Keratinocyte (primary cell): ENCODE results near the gene FAM136A. TPM values are rescaled to one million over a fixed set of nuclear protein-coding genes. Genes with fewer than 3 reads are reported as not detected.

Experiments used
- DNase-seq: peaks from one replicate; pipeline ENCODE4 v3.0.0-alpha.2; 2011; ENCODE audit warnings: low read depth, missing footprints, low spot score
- FAIRE-seq: peaks from 2 replicates; lab custom pipeline; 2011; peaks lifted over from hg19 to GRCh38; lab: Jason Lieb, UNC
- H2AFZ ChIP-seq: 2 replicates; pipeline ENCODE4 v1.6.0; 2012; ENCODE audit warnings: low read length, control low read depth, inconsistent platforms; ENCODE audit not compliant: control insufficient read depth
- H3K27ac ChIP-seq: 2 replicates; pipeline ENCODE4 v1.5.1; 2011; ENCODE audit warnings: low read length; ENCODE audit not compliant: control insufficient read depth, insufficient read depth
- H3K27me3 ChIP-seq: 3 replicates; pipeline ENCODE4 v1.6.0; 2011; ENCODE audit warnings: low read length; ENCODE audit not compliant: control insufficient read depth, insufficient read depth; ENCODE audit errors: extremely low read depth
- H3K36me3 ChIP-seq, 2 experiments: 2 replicates in 1 of 2; 3 replicates in 1 of 2; pipeline ENCODE4 v1.5.1; 2011; ENCODE audit warnings: low read length in 2 of 2, mild to moderate bottlenecking in 1 of 2; ENCODE audit not compliant: control insufficient read depth in 2 of 2, insufficient read depth in 2 of 2; ENCODE audit errors: extremely low read depth in 1 of 2
- H3K4me1 ChIP-seq: 3 replicates; pipeline ENCODE4 v1.5.1; 2011; ENCODE audit warnings: low read length; ENCODE audit not compliant: control insufficient read depth, insufficient read depth; ENCODE audit errors: extremely low read depth
- H3K4me2 ChIP-seq: 3 replicates; pipeline ENCODE4 v1.6.0; 2011; ENCODE audit warnings: low read depth, low read length; ENCODE audit not compliant: control insufficient read depth, insufficient read depth; ENCODE audit errors: extremely low read depth
- H3K4me3 ChIP-seq, 3 experiments: fragments of 200-600 bp in 1 of 3; sonication (generic) in 1 of 3; 2 replicates in 2 of 3; 3 replicates in 1 of 3; pipeline ENCODE4 v1.5.1; 2011 to 2016; ENCODE audit warnings: low read length in 3 of 3, mild to moderate bottlenecking in 3 of 3, control low read depth in 2 of 3, inconsistent platforms in 1 of 3, low read depth in 1 of 3, mixed read lengths in 1 of 3, mixed run types in 1 of 3, moderate library complexity in 1 of 3; ENCODE audit not compliant: control insufficient read depth in 2 of 3, insufficient read depth in 2 of 3; ENCODE audit errors: extremely low read depth in 1 of 3
- H3K79me2 ChIP-seq: 2 replicates; pipeline ENCODE4 v1.6.0; 2012; ENCODE audit warnings: low read length; ENCODE audit not compliant: control insufficient read depth, insufficient read depth
- H3K9ac ChIP-seq: 3 replicates; pipeline ENCODE4 v1.6.0; 2011; ENCODE audit warnings: low read length; ENCODE audit not compliant: control insufficient read depth, insufficient read depth; ENCODE audit errors: extremely low read depth
- H3K9me1 ChIP-seq: 3 replicates; pipeline ENCODE4 v1.6.0; 2011; ENCODE audit warnings: low read length; ENCODE audit not compliant: control insufficient read depth, insufficient read depth; ENCODE audit errors: extremely low read depth
- H3K9me3 ChIP-seq: 2 replicates; pipeline ENCODE4 v1.5.1; 2012; ENCODE audit warnings: low read depth, low read length; ENCODE audit not compliant: control insufficient read depth
- H4K20me1 ChIP-seq: 3 replicates; pipeline ENCODE4 v1.6.0; 2011; ENCODE audit warnings: low read length; ENCODE audit not compliant: control insufficient read depth, insufficient read depth; ENCODE audit errors: extremely low read depth
- EZH2 ChIP-seq: IDR thresholded peaks from one replicate; pipeline ENCODE4 v1.6.1; 2012; ENCODE audit warnings: inconsistent platforms, mild to moderate bottlenecking, low read length, moderate library complexity
- dilution Hi-C: fragments of 300-500 bp; cut with MboI; formaldehyde crosslinking; loops from one replicate; pipeline ENCODE4 v1.7.0; 2020; ENCODE audit warnings: low sequenced_read_pairs; ENCODE audit not compliant: extremely low pct_ligation_motif_present
- polyA plus RNA-seq, 5 experiments: library from polyadenylated mRNA; depleted of rRNA in 3 of 5; stranded (reverse) in 3 of 5; stranded (forward) in 1 of 5; unstranded in 1 of 5; fragments of >200 nt; gene quantifications; 1 replicate in 1 of 5; 2 replicates in 3 of 5; 3 replicates in 1 of 5; pipeline versions ENCODE4 v1.2.1 to v1.2.3, GENCODE V29; 2011 to 2012; ENCODE audit warnings: missing spikeins in 2 of 5, low read depth in 1 of 5, low replicate concordance in 1 of 5
- TF ChIP-seq, protein P1 (sequence below), 3 experiments: IDR thresholded peaks in 1 of 3; conservative IDR thresholded peaks in 1 of 3; optimal IDR thresholded peaks in 1 of 3; 2 replicates in 2 of 3; 3 replicates in 1 of 3; pipeline versions ENCODE3 to v1.5.1; 2011; ENCODE audit warnings: low read length in 3 of 3, mild to moderate bottlenecking in 3 of 3, moderate library complexity in 2 of 3, control low read depth in 1 of 3, inconsistent platforms in 1 of 3; ENCODE audit not compliant: insufficient read depth in 2 of 3; ENCODE audit errors: extremely low read depth in 1 of 3

Gene FAM136A
- polyA plus RNA-seq, 1 donor (not counting 4 experiments of a cell fraction or from before 2014, with no cell fraction given) = 35.8 TPM

GRCh38 chr2:70341477-70341765, 39.6 kb upstream of the FAM136A start:
- Histone ChIP-seq H3K4me2 (no peak overlapping the region), H3K4me3 (no peak overlapping the region), H3K9ac (no peak overlapping the region), H2AFZ (no peak overlapping the region), H3K9me3 (no peaks in the 10 kb centered on the region), H3K79me2 (no peaks in the 10 kb centered on the region), H3K36me3 (no peaks in the 10 kb centered on the region), H3K4me1 (peaks cover 40% of the 10 kb centered on the region), H3K27ac (no peak overlapping the region), H3K9me1 (no peaks in the 10 kb centered on the region), H3K27me3 (no peaks in the 10 kb centered on the region), H4K20me1 (no peaks in the 10 kb centered on the region)
- FAIRE-seq = no peak
- DNase-seq = no peak
- TF ChIP-seq EZH2 = no peak
- TF ChIP-seq, protein P1, sequence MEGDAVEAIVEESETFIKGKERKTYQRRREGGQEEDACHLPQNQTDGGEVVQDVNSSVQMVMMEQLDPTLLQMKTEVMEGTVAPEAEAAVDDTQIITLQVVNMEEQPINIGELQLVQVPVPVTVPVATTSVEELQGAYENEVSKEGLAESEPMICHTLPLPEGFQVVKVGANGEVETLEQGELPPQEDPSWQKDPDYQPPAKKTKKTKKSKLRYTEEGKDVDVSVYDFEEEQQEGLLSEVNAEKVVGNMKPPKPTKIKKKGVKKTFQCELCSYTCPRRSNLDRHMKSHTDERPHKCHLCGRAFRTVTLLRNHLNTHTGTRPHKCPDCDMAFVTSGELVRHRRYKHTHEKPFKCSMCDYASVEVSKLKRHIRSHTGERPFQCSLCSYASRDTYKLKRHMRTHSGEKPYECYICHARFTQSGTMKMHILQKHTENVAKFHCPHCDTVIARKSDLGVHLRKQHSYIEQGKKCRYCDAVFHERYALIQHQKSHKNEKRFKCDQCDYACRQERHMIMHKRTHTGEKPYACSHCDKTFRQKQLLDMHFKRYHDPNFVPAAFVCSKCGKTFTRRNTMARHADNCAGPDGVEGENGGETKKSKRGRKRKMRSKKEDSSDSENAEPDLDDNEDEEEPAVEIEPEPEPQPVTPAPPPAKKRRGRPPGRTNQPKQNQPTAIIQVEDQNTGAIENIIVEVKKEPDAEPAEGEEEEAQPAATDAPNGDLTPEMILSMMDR (optimal IDR thresholded peaks at IDR 0.05 in 1 of 3, IDR thresholded peaks at IDR 0.05 in 1 of 3, conservative IDR thresholded peaks at IDR 0.05 in 1 of 3; ENCODE audit: extremely low read depth in 1 of 3, insufficient read depth in 2 of 3, low read length in 3 of 3) = no peak
- dilution Hi-C loops = no loop called here

GRCh38 chr2:70340761-70341476, 39.1 kb upstream of the FAM136A start:
- H3K36me3 ChIP-seq = no peaks in the 10 kb centered on the region
- FAIRE-seq = peak; percentile 98
- H3K4me3 ChIP-seq = no peak overlapping the region
- TF ChIP-seq EZH2 = no peak
- TF ChIP-seq, protein P1 (optimal IDR thresholded peaks at IDR 0.05 in 1 of 3, IDR thresholded peaks at IDR 0.05 in 1 of 3, conservative IDR thresholded peaks at IDR 0.05 in 1 of 3; ENCODE audit: extremely low read depth in 1 of 3, insufficient read depth in 2 of 3, low read length in 3 of 3) = peak; percentile 79 to 94 (median 93)
- no peak for DNase-seq
- no peaks in the 10 kb centered on the region for H4K20me1 ChIP-seq
- H3K9me3 ChIP-seq = no peaks in the 10 kb centered on the region
- no peaks in the 10 kb centered on the region for H3K79me2 ChIP-seq
- H3K4me1 ChIP-seq = peaks cover 40% of the 10 kb centered on the region
- dilution Hi-C loops = no loop called here
- no peaks in the 10 kb centered on the region for H3K27me3 ChIP-seq
- H3K27ac ChIP-seq = no peak overlapping the region
- H3K9me1 ChIP-seq = no peaks in the 10 kb centered on the region
- H3K4me2 ChIP-seq = peak overlapping the region; percentile 18
- no peak overlapping the region for H3K9ac ChIP-seq
- no peak overlapping the region for H2AFZ ChIP-seq
